CD4-positive, alpha-beta T cell (primary cell): Measurements from ENCODE around the gene UIMC1. TPM values are rescaled to one million over a fixed set of nuclear protein-coding genes. Genes with fewer than 3 reads are reported as not detected.

Experiments
- ATAC-seq: fragments of 200-7000 bp; cut with Tn5 transposase; one replicate; pipeline ENCODE4 v1.10.0; 2022; ENCODE audit warnings: mild to moderate bottlenecking; ENCODE audit not compliant: poor library complexity
- CTCF ChIA-PET: fragments of 350-600 bp; sonication (Branson Sonifier 250); formaldehyde crosslinking; loops from one replicate; lab custom pipeline; 2021; ENCODE audit warnings: antibody characterized with exemption, inconsistent platforms; lab: Charles Lee
- POLR2A ChIA-PET: fragments of 350-600 bp; sonication (Branson Sonifier 250); formaldehyde crosslinking; loops from one replicate; lab custom pipeline; 2021; ENCODE audit warnings: antibody characterized with exemption, inconsistent platforms; lab: Charles Lee
- DNase-seq, 14 experiments: peaks; one replicate each; pipeline ENCODE4 v3.0.0-alpha.2; 2013 to 2020; ENCODE audit warnings: mixed read lengths in 2 of 14
- H3K27ac ChIP-seq, 2 donors: one replicate each; pipeline versions ENCODE4 v1.5.1 to v1.7.0; 2013; ENCODE audit warnings: low read length in 2 of 2, low read depth in 1 of 2, mild to moderate bottlenecking in 1 of 2
- H3K27me3 ChIP-seq, 2 experiments: 1 replicate in 1 of 2; 2 replicates in 1 of 2; pipeline versions ENCODE4 v1.6.1 to v1.7.0; 2013; ENCODE audit warnings: low read length in 2 of 2, control low read depth in 1 of 2, mild to moderate bottlenecking in 1 of 2, moderate library complexity in 1 of 2; ENCODE audit not compliant: insufficient read depth in 2 of 2, control insufficient read depth in 1 of 2
- H3K36me3 ChIP-seq: one replicate; pipeline ENCODE4 v1.6.1; 2013; ENCODE audit warnings: low read length, control low read depth; ENCODE audit not compliant: insufficient read depth
- H3K4me1 ChIP-seq: one replicate; pipeline ENCODE4 v1.6.1; 2013; ENCODE audit warnings: low read length, control low read depth; ENCODE audit not compliant: insufficient read depth
- H3K4me3 ChIP-seq: one replicate; pipeline ENCODE4 v1.5.1; 2013; ENCODE audit warnings: mild to moderate bottlenecking, low read length, moderate library complexity
- H3K9me3 ChIP-seq, 2 experiments: 1 replicate in 1 of 2; 2 replicates in 1 of 2; pipeline versions ENCODE4 v1.6.1 to v1.7.0; 2013; ENCODE audit warnings: low read length in 2 of 2, mild to moderate bottlenecking in 2 of 2, control low read depth in 1 of 2, moderate library complexity in 1 of 2; ENCODE audit not compliant: control insufficient read depth in 1 of 2, insufficient read depth in 1 of 2
- H3K27ac Mint-ChIP-seq: one replicate; pipeline ENCODE4 v1.8.0; 2020; ENCODE audit warnings: mixed read lengths
- H3K27me3 Mint-ChIP-seq: one replicate; pipeline ENCODE4 v1.8.0; 2021; ENCODE audit warnings: mixed read lengths
- H3K36me3 Mint-ChIP-seq: one replicate; pipeline ENCODE4 v1.8.0; 2021; ENCODE audit warnings: low read depth, mixed read lengths
- H3K4me1 Mint-ChIP-seq: one replicate; pipeline ENCODE4 v1.8.0; 2021; ENCODE audit warnings: low read depth, mixed read lengths
- H3K4me3 Mint-ChIP-seq: one replicate; pipeline ENCODE4 v1.8.0; 2020; ENCODE audit warnings: mild to moderate bottlenecking, mixed read lengths
- H3K9me3 Mint-ChIP-seq: one replicate; pipeline ENCODE4 v1.8.0; 2020; ENCODE audit warnings: mixed read lengths
- CTCF ChIP-seq: fragments of 200-600 bp; IDR thresholded peaks from one replicate; pipeline ENCODE4 v1.8.0; 2022; ENCODE audit warnings: antibody characterized with exemption, mild to moderate bottlenecking
- intact Hi-C, 2 experiments: fragments of 100-400 bp; cut with DNase I in 1 of 2; cut with micrococcal nuclease in 1 of 2; formaldehyde crosslinking; loops; one replicate each; pipeline versions ENCODE4 v1.15.1 to v1.9.0; 2023 to 2025; cut with DNase I, micrococcal nuclease
- total RNA-seq, 174 experiments: library from RNA in 2 of 174; stranded (reverse) in 2 of 174; gene quantifications; one replicate each; pipeline ENCODE4 v1.2.3 and lab custom pipeline; 2021 to 2026

UIMC1 gene
- total RNA-seq, 2 experiments from 2014 or later: 42.3 to 50.8 TPM

DNA sequence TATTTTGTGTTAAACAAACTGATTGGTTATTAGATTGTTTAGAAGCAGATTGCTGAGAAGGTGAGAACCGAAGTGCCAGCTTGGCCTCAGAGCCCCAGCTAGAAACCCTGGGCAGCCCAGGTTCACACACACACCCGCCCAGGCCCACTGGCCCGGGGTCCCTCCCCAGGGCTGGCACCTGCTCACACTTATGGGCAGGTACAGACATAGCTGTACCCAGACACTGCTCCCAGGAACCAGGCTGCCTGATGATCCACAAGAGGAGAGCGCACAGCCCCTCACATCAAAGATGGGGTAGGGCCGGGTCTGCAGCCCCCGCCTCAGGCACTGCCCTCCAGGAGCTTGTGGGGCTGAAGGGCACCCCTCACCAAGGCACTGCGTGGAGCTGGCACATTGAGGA, 140.6 kb downstream of the UIMC1 start:
- H3K27me3 ChIP-seq: peaks cover 43 to 51% of the 10 kb centered on the region in 2 experiments
- CTCF ChIA-PET: no interaction called here
- no peak for ATAC-seq

GRCh38 chr5:176864755-176865154, 141.8 kb downstream of the UIMC1 start:
- DNase-seq (no peak), ATAC-seq (no peak)
- Histone ChIP-seq H3K9me3 (peaks cover 0 to 34% of the 10 kb centered on the region in 2 experiments), H3K27ac (no peak overlapping the region), H3K4me3 (no peak overlapping the region), H3K4me1 (peaks cover 5% of the 10 kb centered on the region), H3K27me3 (peaks cover 44 to 51% of the 10 kb centered on the region in 2 experiments), H3K36me3 (no peaks in the 10 kb centered on the region)
- Mint-ChIP-seq H3K27me3 (peaks cover 39% of the 10 kb centered on the region), H3K36me3 (no peaks in the 10 kb centered on the region), H3K4me3 (no peak overlapping the region), H3K27ac (no peak overlapping the region), H3K4me1 (no peaks in the 10 kb centered on the region), H3K9me3 (no peaks in the 10 kb centered on the region)
- TF ChIP-seq CTCF: no peak
- ChIA-PET CTCF (no interaction called here), POLR2A (no interaction called here)
- intact Hi-C loops: no loop called here

More for the DNA sequence above, 140.6 kb downstream of the UIMC1 start:
- Histone ChIP-seq H3K4me1 (peaks cover 14% of the 10 kb centered on the region), H3K36me3 (no peaks in the 10 kb centered on the region), H3K9me3 (peaks cover 0 to 45% of the 10 kb centered on the region in 2 experiments), H3K4me3 (no peak overlapping the region), H3K27ac (no peak overlapping the region)
- no peaks in the 10 kb centered on the region for H3K9me3 Mint-ChIP-seq
- H3K27ac Mint-ChIP-seq: no peak overlapping the region
- TF ChIP-seq CTCF: no peak
- no peaks in the 10 kb centered on the region for H3K4me1 Mint-ChIP-seq
- H3K27me3 Mint-ChIP-seq: peaks cover 39% of the 10 kb centered on the region
- POLR2A ChIA-PET: no interaction called here
- intact Hi-C loops: no loop called here
- no peak overlapping the region for H3K4me3 Mint-ChIP-seq
- DNase-seq: no peak
- no peaks in the 10 kb centered on the region for H3K36me3 Mint-ChIP-seq

DNA sequence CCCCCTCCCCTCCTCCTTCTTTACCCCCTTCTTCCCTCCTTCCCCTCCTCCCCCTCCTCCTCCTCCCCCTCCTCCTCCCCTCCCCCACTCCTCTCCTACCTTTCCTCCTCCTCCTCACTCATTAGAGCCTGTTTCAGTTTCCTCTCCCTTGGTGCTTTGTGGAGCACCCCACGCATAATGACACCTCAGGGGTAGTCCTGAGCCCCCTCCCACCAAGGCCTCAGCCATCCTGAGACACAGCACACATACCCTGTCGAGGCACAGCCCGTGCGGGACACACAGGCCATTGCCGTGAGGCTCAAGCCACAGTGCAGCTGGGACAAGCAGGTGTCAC, 142.8 kb downstream of the UIMC1 start:
- intact Hi-C loops: no loop called here

More for the DNA sequence above, 142.8 kb downstream of the UIMC1 start:
- no peaks in the 10 kb centered on the region for H3K9me3 Mint-ChIP-seq
- ATAC-seq: no peak
- Histone ChIP-seq H3K36me3 (no peaks in the 10 kb centered on the region), H3K27me3 (peaks cover 44 to 51% of the 10 kb centered on the region in 2 experiments), H3K27ac (no peak overlapping the region), H3K9me3 (peaks cover 0 to 26% of the 10 kb centered on the region in 2 experiments), H3K4me3 (no peak overlapping the region), H3K4me1 (no peaks in the 10 kb centered on the region)
- TF ChIP-seq CTCF: no peak
- ChIA-PET POLR2A (no interaction called here), CTCF (no interaction called here)
- H3K27ac Mint-ChIP-seq: no peak overlapping the region
- peaks cover 39% of the 10 kb centered on the region for H3K27me3 Mint-ChIP-seq
- no peaks in the 10 kb centered on the region for H3K4me1 Mint-ChIP-seq
- H3K36me3 Mint-ChIP-seq: no peaks in the 10 kb centered on the region
- DNase-seq: no peak
- H3K4me3 Mint-ChIP-seq: no peak overlapping the region
